ENCODE measurements around the gene TIMM9.
"Not testable (repeated sequence)": the region's sequence is repeated elsewhere in the genome, so short reads cannot be mapped to it uniquely, and the experiment has no call there.

TIMM9 gene

DNA sequence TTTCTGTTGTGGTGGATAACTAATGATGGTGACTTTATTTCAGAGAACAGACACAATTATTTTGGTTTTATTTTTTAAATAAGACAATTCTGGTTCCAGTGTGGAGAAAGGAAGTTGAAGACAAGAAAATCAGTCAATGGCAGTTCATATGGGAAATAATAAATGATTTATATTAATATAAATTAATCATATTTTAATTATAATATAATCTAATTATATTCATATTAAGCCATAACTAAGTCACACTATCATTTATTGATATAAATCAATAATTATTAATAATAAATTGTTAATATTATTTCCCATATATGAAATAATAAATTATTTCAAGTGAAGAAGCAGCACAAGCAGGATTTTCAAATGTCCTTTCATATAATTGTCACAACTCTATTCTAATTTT lies 28.8 kb downstream of the TIMM9 start:
- no peak for DNase-seq (ENCODE audit: low read depth, low spot score)

DNA sequence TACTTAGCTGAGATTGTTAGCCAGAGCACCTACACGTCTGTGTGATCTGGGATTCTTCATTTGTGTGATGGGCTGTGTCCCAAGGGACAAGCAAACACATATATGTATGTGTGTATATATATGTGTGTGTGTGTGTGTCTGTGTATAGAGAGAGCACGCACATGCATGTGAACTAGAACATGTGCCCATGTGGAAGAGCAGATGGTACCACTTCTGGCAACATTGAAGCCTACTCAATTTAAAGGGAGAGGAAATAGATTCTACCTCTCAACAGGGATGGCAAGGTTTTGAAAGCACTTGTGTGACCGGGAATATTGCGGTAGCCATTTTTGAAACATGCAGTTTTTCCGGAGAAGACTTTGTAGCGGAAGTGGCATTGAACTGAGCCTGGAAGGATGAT lies 30.2 kb downstream of the TIMM9 start:
- DNase-seq (ENCODE audit: low read depth, low spot score): no peak

DNA sequence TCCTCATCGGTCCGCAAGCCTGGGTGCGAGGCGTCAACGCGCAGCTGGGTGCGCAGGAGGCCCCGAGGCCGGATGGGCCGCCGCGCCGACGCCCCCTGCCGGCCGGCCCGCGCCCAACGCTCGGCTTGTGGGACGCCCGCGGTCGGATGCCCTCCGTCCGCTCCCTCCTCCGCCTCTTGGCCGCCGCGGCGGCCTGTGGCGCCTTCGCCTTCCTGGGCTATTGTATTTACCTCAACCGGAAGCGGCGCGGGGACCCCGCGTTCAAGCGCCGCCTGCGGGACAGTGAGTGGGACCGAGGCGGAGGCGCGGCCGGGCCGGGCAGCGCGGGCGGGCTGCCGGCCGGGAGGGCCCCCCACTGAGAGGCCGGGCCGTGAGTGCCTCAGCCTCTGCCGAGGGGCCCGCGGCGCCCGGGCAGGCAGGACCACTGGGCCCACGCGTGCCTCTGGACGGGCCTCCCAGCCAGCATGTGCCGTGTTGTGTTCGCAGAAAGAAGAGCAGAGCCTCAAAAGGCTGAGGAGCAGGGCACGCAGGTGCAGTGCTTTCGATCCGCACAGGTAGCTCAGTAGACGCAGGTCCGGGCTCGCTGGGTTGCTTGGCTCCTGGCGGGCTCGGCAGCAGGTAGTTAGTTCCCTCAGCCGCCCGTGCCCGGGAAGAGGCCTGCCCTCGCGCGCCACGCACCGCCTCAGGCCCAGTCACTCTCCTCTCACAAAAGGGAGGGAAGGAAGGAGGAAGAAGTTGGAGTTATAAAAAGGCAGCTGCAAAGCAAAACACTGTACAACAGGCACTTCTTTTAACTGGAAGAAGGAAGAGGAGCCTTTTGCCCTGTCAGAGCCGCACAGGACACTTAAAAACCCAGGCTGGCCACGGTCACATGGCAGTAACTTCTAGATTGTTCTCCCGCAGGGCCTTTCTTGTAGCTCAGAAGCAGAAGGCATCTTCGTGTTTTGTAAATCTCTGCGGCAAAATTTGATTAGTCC lies 31.2 kb downstream of the TIMM9 start, which contains the start of gene TOMM20L:
Gene TOMM20L, plus strand, starts transcription at position 119 of the 977 bp plus-strand sequence. Its CDS starts 28 bp downstream, at position 147.
- DNase-seq (ENCODE audit: low read depth, low spot score): no peak

DNA sequence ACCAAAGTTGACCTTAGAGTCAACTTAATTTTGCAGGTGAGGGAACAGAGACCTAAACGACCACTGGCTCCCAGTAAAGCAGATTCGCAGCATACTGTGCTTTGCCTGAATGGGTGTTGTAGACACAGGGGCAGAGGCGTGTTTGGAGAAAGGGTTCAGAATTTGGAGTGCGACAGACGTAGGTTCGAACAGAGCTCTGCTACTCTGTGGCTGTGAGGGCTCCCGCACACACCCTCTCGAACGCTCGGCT lies 31.8 kb downstream of the TIMM9 start:
- DNase-seq (ENCODE audit: low read depth, low spot score): no peak

DNA sequence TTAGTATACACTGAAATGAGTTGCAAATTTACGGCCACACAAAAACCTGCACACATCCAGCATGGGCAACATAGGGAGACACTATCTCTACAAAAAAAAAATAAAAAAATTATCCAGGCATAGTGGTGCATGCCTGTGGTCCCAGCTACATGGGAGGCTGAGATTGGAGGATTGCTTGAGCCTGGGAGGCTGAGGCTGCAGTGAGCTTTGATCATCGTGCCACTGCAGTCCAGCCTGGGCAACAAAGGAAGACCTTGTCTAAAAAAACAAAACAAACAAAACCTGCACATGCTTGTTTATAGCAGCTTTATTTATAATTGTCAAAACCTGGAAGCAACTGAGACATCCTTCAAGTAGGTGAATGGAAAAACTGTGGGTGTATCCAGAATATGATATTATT lies 36.5 kb downstream of the TIMM9 start:
- no peak for DNase-seq (ENCODE audit: low read depth, low spot score)

DNA sequence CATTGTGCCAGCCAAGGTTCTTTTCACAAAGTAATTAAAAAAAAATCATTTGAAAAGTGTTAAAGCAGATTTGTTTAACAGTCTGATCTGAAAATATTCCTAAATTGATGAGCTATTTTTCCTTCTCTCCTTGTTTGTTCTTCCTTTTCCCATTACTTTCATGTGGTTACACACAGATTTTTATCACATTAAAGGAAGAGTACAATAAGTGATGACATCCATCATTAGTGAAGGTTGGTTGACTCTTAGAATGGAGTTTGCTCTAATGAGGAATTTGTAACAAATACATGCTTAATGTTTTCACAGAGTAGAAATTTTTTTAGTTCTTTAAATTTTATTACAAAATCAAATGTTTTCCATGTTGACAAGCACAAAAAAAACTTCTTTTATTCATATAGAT lies 50.5 kb downstream of the TIMM9 start:
- no peak for DNase-seq (ENCODE audit: low read depth, low spot score)

DNA sequence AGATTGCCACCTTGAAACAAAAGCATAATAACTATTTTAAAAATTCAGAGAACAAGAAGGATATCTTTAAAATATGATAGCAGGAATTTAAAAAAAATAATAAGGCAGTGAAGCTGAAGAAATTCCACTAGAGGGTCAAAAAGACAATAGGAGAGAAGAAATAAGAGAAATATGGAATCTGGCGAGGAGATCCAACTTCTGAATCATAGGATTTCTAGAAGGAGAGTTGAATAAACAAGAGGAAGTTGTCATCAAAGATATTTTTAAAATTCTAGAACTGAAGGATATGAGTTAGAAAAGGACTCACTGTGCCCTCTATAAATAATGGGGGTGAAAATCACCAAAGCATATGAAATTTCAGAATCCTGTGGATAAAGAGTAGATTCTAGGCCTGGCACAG lies 58.4 kb downstream of the TIMM9 start:
- DNase-seq (ENCODE audit: low read depth, low spot score): no peak

DNA sequence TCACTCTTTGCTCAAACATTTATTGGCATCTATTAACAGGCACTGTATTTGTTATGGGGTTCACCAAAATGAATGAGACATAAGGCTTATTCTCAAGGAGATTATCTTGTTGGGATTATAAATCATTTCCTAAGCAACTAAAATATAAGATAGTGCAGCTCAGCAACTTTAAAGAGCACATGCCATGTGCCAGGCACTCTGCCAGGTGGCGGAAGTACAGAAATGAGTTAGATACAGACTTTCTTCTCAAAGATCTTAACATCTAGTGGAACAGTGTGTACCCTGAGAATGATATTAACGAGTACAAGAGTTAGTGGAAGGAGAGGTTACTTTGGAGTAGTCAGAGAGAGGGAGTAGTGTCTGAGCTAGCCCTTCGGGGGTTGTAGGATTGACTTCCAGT lies 60.0 kb downstream of the TIMM9 start:
- no peak for DNase-seq (ENCODE audit: low read depth, low spot score)

DNA sequence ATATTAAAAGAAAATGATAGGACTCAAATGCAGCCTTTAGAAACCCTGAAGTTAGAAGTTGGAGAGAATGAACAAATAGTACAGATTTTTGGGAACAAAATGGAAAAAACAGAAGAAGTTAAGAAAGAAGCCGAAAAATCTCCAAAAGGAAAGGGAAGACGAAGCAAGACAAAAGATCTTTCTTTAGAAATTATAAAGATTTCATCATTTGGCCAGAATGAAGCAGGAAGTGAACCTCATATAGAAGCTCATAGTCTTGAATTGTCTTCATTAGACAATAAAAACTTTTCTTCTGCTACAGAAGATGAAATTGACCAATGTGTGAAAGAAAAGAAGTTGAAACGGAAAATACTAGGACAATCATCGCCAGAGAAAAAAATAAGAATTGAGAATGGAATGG lies 63.0 kb downstream of the TIMM9 start:
- no peak for DNase-seq (ENCODE audit: low read depth, low spot score)

DNA sequence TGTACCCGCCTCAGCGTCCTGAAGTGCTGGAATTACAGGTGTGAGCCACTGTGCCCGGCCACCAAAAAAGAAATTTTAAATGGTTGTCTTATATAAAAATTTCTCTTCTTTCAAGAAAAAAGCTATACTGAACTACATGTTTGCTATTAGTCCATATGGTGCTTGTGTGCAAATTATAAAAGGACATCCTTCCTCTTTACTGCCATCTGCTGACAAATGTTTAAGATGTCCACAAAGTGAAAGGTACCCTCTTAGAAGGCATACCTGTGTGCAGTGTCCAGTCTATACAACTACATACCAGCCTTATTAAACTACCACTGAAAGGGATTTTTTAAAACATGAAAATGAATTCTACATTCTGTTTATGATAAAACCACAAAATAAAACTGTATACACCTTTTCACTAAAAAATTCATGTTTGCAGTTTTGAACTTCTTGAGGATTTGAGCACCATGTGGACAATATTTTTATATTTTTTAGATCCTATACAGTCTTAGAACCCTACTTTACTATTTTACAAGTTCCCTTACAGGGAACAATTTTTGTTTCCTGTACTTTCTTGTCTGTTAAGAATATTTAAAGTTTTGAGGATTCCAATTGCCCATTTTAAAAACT lies 64.4 kb downstream of the TIMM9 start:
- DNase-seq (ENCODE audit: low read depth, low spot score): no peak

DNA sequence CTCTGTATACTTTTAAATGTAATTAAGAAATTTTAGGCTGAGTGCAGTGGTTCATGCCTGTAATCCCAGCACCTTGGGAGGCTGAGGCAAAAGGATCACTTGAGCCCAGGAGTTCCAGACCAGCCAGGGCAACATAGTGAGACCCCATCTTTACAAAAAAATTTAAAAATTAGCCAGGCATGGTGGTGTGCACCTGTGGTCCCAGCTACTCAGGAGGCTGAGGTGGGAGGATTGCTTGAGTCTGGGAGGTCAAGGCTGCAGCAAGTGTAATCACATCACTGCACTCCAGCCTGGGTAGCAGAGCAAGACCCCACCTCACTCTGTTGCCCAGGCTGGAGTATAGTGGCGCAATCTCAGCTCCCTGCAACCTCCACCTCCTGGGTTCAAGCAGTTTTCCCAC lies 65.1 kb downstream of the TIMM9 start:
- not testable (repeated sequence) for DNase-seq (ENCODE audit: low read depth, low spot score)

Measured in iPS DF 19.7 (cell line).